Endodermal cell (in vitro differentiated cells): ENCODE measurements around the gene HTR3D. TPM values are rescaled to one million over a fixed set of nuclear protein-coding genes. Genes with fewer than 3 reads are reported as not detected.
"Not testable (repeated sequence)": the region's sequence is repeated elsewhere in the genome, so short reads cannot be mapped to it uniquely, and the experiment has no call there.

Experiments
- DNase-seq: peaks from one replicate; pipeline ENCODE4 v3.0.0-alpha.2; 2017
- H3K27ac ChIP-seq: 2 replicates; pipeline ENCODE4 v1.5.1; 2013; ENCODE audit warnings: mild to moderate bottlenecking, low read depth, low read length, moderate library complexity
- H3K27me3 ChIP-seq: 2 replicates; pipeline ENCODE4 v1.6.1; 2013; ENCODE audit warnings: mild to moderate bottlenecking, low read length, moderate library complexity; ENCODE audit not compliant: insufficient read depth, control insufficient read depth, poor library complexity, severe bottlenecking
- H3K36me3 ChIP-seq: 2 replicates; pipeline ENCODE4 v1.7.0; 2013; ENCODE audit warnings: mild to moderate bottlenecking, low read length, moderate library complexity; ENCODE audit not compliant: control insufficient read depth, insufficient read depth
- H3K4me1 ChIP-seq: one replicate; pipeline ENCODE4 v1.7.0; 2013; ENCODE audit warnings: low read length; ENCODE audit not compliant: control insufficient read depth, insufficient read depth
- H3K4me3 ChIP-seq: 2 replicates; pipeline ENCODE4 v1.5.1; 2013; ENCODE audit warnings: mild to moderate bottlenecking, low read length, moderate library complexity
- H3K9ac ChIP-seq: 2 replicates; pipeline ENCODE4 v1.6.1; 2013; ENCODE audit warnings: mild to moderate bottlenecking, low read length, moderate library complexity; ENCODE audit not compliant: poor library complexity, severe bottlenecking; ENCODE audit errors: extremely low read depth
- H3K9me3 ChIP-seq: 2 replicates; pipeline ENCODE4 v1.6.1; 2013; ENCODE audit warnings: mild to moderate bottlenecking, low read length, moderate library complexity; ENCODE audit not compliant: control insufficient read depth
- H3K27ac Mint-ChIP-seq: 2 replicates; pipeline ENCODE4 v1.8.0; 2020; ENCODE audit warnings: mixed read lengths
- H3K27me3 Mint-ChIP-seq: 2 replicates; pipeline ENCODE4 v1.8.0; 2021; ENCODE audit warnings: mild to moderate bottlenecking, mixed read lengths; ENCODE audit not compliant: insufficient read depth
- H3K36me3 Mint-ChIP-seq: 2 replicates; pipeline ENCODE4 v1.8.0; 2020; ENCODE audit warnings: low read depth, mixed read lengths
- H3K4me1 Mint-ChIP-seq: 2 replicates; pipeline ENCODE4 v1.8.0; 2020; ENCODE audit warnings: mixed read lengths
- H3K4me3 Mint-ChIP-seq: 2 replicates; pipeline ENCODE4 v1.8.0; 2020; ENCODE audit warnings: mild to moderate bottlenecking, moderate library complexity, mixed read lengths
- H3K9me3 Mint-ChIP-seq: 2 replicates; pipeline ENCODE4 v1.8.0; 2020; ENCODE audit warnings: mild to moderate bottlenecking, mixed read lengths
- WGBS, 2 experiments: methylation state at CpG; one replicate each; pipeline versions ENCODE4 v1.1.5 to v1.1.7; 2013; ENCODE audit warnings: missing lambda C conversion rate in 2 of 2, mixed read lengths in 1 of 2; ENCODE audit not compliant: insufficient coverage in 1 of 2, insufficient read length in 1 of 2; 5-methylcytosine and 5-hydroxymethylcytosine counted together
- total RNA-seq, 2 donors: library from RNA; stranded (reverse); fragmentation: NEBNext Ultra II Directional in 1 of 2; extraction: Animal tissue kit (Norgen Biotek cat#: 25700) in 1 of 2; gene quantifications; 2 replicates in 1 of 2; 3 replicates in 1 of 2; pipeline ENCODE4 v1.2.1, GENCODE V29; 2021
- TF ChIP-seq, protein P1 (sequence below): fragments of 200-600 bp; sonication (generic); conservative IDR thresholded peaks from 2 replicates; pipeline ENCODE4 v1.5.0; 2021; ENCODE audit warnings: antibody characterized with exemption, mild to moderate bottlenecking

HTR3D gene
- total RNA-seq, 2 donors from 2014 or later, result not detected

DNA sequence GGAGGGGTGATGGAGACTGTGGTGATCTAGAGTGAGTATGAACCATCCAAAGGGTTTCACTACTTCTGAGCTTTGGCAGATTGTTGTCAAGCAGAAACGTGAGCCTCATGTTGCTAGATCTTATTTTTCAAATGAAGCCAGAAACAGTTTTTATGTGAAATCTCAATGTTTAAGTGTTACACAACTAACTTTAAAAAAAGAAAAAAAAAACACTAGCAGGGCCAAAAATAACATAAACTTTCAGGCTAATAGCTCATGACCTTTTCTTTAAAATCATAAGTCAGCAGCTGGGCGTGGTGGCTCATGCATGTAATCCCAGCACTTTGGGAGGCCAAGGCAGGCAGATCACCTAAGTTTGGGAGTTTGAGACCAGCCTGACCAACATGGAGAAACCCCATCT lies 2.1 kb upstream of the HTR3D start:
- Mint-ChIP-seq H3K9me3 (no peaks in the 10 kb centered on the region), H3K36me3 (no peaks in the 10 kb centered on the region), H3K4me1 (no peaks in the 10 kb centered on the region)

DNA sequence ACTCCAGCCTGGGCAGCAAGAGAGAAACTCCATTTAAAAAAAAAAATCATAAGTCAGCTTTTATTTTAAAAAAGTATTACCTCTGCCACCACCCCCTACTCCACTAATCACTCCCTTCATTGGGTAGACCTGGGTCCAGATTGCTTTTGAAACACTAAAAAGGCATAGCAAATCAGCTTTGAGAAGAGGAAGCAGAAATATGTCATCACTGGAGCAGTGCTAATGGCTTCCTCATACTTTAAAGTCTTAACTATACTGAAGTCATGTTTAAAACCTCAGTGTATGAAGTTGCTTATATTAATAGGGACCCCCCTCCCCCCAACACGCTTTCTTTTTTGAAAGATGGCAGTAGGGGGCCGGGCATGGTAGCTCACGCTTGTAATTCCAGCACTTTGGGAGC lies 1.0 kb upstream of the HTR3D start:
- TF ChIP-seq, protein P1, sequence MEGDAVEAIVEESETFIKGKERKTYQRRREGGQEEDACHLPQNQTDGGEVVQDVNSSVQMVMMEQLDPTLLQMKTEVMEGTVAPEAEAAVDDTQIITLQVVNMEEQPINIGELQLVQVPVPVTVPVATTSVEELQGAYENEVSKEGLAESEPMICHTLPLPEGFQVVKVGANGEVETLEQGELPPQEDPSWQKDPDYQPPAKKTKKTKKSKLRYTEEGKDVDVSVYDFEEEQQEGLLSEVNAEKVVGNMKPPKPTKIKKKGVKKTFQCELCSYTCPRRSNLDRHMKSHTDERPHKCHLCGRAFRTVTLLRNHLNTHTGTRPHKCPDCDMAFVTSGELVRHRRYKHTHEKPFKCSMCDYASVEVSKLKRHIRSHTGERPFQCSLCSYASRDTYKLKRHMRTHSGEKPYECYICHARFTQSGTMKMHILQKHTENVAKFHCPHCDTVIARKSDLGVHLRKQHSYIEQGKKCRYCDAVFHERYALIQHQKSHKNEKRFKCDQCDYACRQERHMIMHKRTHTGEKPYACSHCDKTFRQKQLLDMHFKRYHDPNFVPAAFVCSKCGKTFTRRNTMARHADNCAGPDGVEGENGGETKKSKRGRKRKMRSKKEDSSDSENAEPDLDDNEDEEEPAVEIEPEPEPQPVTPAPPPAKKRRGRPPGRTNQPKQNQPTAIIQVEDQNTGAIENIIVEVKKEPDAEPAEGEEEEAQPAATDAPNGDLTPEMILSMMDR, result no peak
- Histone ChIP-seq H3K9ac (no peak overlapping the region), H3K4me3 (no peak overlapping the region), H3K9me3 (no peaks in the 10 kb centered on the region), H3K27ac (no peak overlapping the region), H3K4me1 (no peaks in the 10 kb centered on the region), H3K36me3 (no peaks in the 10 kb centered on the region), H3K27me3 (no peaks in the 10 kb centered on the region)
- Mint-ChIP-seq H3K36me3 (no peaks in the 10 kb centered on the region), H3K27me3 (peaks cover 11% of the 10 kb centered on the region), H3K4me3 (no peak overlapping the region), H3K27ac (no peak overlapping the region), H3K9me3 (no peaks in the 10 kb centered on the region), H3K4me1 (no peaks in the 10 kb centered on the region)
- DNase-seq, result no peak
- 91% methylated on average over 3 of the region's 3 CpGs; no CpG with 5 or more reads in 1 of the 2 experiments for WGBS, 2 experiments

More for the DNA sequence above, 2.1 kb upstream of the HTR3D start:
- TF ChIP-seq, protein P1, result no peak
- Histone ChIP-seq H3K4me1 (no peaks in the 10 kb centered on the region), H3K27ac (no peak overlapping the region), H3K9me3 (no peaks in the 10 kb centered on the region), H3K4me3 (no peak overlapping the region), H3K9ac (no peak overlapping the region), H3K36me3 (no peaks in the 10 kb centered on the region), H3K27me3 (no peaks in the 10 kb centered on the region)
- H3K4me3 Mint-ChIP-seq, result no peak overlapping the region
- no peak for DNase-seq
- H3K27ac Mint-ChIP-seq, result no peak overlapping the region
- peaks cover 11% of the 10 kb centered on the region for H3K27me3 Mint-ChIP-seq
- 98 to 100% methylated on average over 2 of the region's 2 CpGs for WGBS, 2 experiments

DNA sequence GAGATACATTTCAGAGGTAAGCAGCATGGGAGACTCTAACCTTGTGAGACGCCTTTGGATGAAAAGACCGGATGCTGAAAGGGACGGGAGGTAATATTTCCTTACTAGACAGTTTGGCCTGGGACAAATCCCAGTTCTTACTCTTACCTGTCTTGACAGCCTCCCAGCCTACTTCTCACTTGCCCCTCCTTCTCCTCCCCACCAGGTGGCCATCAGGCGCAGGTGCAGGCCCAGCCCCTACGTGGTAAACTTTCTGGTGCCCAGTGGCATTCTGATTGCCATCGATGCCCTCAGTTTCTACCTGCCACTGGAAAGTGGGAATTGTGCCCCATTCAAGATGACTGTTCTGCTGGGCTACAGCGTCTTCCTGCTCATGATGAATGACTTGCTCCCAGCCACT lies 6.3 kb downstream of the HTR3D start:
- Mint-ChIP-seq H3K4me3 (no peak overlapping the region), H3K27me3 (peaks cover 6% of the 10 kb centered on the region), H3K4me1 (no peaks in the 10 kb centered on the region), H3K27ac (no peak overlapping the region), H3K36me3 (no peaks in the 10 kb centered on the region), H3K9me3 (no peaks in the 10 kb centered on the region)
- peak; percentile 52 for DNase-seq
- Histone ChIP-seq H3K9ac (no peak overlapping the region), H3K36me3 (no peaks in the 10 kb centered on the region), H3K27me3 (no peaks in the 10 kb centered on the region), H3K27ac (no peak overlapping the region), H3K4me3 (no peak overlapping the region), H3K4me1 (no peaks in the 10 kb centered on the region), H3K9me3 (no peaks in the 10 kb centered on the region)
- TF ChIP-seq, protein P1, result peak; percentile 61
- WGBS, 2 experiments, result 74 to 79% methylated on average over 6 to 7 of the region's 7 CpGs

DNA sequence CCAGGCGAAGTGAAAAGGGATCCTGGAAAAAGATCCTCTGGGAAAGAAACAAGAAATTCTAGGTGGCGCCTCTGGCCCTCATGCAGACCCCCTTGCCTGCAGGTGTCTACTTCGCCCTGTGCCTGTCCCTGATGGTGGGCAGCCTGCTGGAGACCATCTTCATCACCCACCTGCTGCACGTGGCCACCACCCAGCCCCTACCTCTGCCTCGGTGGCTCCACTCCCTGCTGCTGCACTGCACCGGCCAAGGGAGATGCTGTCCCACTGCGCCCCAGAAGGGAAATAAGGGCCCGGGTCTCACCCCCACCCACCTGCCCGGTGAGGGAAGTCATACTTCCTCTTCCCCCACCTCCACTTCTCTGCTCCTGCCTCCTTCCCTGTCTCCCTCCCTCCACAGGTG lies 6.8 kb downstream of the HTR3D start:
- not testable (repeated sequence) for H3K36me3 ChIP-seq, H3K4me3 Mint-ChIP-seq, H3K9me3 ChIP-seq, H3K4me1 ChIP-seq, H3K4me1 Mint-ChIP-seq, H3K4me3 ChIP-seq, H3K9ac ChIP-seq, H3K36me3 Mint-ChIP-seq, H3K27me3 ChIP-seq, H3K27ac Mint-ChIP-seq, DNase-seq, H3K27me3 Mint-ChIP-seq, H3K27ac ChIP-seq, H3K9me3 Mint-ChIP-seq
- WGBS, 2 experiments, result 93 to 100% methylated on average over 1 to 9 of the region's 9 CpGs
